GM20000 (cell line): ENCODE measurements around the gene SEMA3B.
"Not testable (repeated sequence)": the region's sequence is repeated elsewhere in the genome, so short reads cannot be mapped to it uniquely, and the experiment has no call there.

ENCODE experiments used
- DNase-seq: peaks from one replicate; pipeline ENCODE4 v3.0.0; 2012; ENCODE audit warnings: low spot score
- TF ChIP-seq, protein P1 (sequence below): IDR thresholded peaks from 2 replicates; pipeline ENCODE4 v1.5.1; 2012; ENCODE audit warnings: mild to moderate bottlenecking, control low read depth; ENCODE audit errors: extremely low read depth, missing control alignments

SEMA3B gene

DNA sequence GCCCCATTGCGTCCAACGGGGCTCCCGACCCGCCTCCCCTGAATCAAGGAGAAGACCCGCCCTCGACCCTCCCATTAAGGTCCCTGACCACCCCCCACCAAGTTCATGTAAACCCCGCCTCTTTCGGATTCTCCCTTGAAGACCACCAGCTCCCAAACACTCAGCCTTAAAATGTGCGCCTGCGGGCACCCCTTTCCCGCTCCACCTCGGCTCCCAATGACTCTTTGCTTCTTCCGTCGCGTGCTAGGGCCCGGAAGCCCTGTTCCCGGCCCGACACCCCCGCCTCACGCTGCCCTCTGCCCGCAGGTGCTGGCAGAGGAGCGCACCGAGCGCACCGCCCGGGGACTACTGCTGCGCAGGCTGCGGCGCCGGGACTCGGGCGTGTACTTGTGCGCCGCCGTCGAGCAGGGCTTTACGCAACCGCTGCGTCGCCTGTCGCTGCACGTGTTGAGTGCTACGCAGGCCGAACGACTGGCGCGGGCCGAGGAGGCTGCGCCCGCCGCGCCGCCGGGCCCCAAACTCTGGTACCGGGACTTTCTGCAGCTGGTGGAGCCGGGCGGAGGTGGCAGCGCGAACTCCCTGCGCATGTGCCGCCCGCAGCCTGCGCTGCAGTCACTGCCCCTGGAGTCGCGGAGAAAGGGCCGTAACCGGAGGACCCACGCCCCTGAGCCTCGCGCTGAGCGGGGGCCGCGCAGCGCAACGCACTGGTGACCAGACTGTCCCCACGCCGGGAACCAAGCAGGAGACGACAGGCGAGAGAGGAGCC is 7.2 kb downstream of the SEMA3B start:
- peak; percentile 25 for DNase-seq
- TF ChIP-seq, protein P1, sequence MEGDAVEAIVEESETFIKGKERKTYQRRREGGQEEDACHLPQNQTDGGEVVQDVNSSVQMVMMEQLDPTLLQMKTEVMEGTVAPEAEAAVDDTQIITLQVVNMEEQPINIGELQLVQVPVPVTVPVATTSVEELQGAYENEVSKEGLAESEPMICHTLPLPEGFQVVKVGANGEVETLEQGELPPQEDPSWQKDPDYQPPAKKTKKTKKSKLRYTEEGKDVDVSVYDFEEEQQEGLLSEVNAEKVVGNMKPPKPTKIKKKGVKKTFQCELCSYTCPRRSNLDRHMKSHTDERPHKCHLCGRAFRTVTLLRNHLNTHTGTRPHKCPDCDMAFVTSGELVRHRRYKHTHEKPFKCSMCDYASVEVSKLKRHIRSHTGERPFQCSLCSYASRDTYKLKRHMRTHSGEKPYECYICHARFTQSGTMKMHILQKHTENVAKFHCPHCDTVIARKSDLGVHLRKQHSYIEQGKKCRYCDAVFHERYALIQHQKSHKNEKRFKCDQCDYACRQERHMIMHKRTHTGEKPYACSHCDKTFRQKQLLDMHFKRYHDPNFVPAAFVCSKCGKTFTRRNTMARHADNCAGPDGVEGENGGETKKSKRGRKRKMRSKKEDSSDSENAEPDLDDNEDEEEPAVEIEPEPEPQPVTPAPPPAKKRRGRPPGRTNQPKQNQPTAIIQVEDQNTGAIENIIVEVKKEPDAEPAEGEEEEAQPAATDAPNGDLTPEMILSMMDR: no peak

DNA sequence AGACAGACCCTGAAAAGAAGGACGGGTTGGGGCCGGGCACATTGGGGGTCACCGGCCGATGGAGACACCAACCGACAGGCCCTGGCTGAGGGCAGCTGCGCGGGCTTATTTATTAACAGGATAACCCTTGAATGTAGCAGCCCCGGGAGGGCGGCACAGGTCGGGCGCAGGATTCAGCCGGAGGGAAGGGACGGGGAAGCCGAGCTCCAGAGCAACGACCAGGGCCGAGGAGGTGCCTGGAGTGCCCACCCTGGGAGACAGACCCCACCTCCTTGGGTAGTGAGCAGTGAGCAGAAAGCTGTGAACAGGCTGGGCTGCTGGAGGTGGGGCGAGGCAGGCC is 7.8 kb downstream of the SEMA3B start:
- TF ChIP-seq, protein P1: no peak
- no peak for DNase-seq

DNA sequence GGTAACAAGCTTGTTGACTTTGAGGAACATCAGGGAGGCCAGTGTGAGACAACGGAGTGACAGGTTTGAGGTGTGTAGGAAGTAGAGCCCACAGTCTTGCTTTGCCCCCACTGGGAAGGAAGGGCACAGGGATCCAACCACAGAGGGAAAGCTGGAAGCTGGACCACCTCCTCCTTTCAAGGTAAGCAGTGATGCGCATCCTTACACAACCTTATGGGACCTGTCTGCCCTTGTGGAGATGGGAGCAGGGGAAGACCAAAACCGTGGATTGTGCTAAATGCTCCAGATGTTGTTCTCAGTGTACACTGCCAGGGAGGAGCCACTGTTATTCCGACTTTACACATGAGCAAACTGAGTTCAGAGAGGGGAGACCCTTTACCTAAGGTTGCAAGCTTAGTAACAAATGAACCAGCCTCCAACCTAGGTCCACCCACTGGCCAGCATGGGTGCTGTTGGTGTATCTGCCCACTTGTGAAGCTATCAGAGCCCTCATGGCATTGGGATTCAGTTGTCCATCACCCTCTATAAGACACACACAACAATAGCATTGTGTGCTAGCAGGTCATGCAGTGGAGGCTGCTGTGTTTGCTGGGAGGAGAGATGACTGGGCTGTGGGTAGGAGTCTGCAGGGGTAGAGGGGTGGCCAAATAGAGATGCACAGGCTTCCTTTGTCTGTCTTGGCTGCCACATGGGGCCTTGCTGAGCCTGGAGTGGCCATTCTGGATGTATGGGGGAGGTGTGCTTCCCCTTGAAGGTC is 9.4 kb downstream of the SEMA3B start:
- TF ChIP-seq, protein P1: no peak
- no peak for DNase-seq

DNA sequence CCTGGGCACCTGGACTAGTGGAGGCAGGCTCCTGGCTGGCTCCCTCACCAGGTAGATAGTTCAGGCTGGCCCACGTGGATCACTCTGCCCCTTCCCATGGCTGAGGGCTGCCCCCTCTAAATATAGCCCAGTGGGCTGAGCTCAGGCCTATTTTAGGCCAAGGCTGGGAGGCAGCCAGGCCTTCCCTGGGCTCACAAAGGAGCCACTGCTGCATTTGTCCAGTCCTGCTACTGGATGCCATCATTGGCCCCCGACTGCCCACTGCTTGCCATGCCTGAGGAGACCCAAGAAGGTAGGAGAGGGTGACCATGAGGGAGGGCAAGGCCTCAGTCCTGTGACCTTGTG is 9.9 kb downstream of the SEMA3B start, which contains the start of gene LSMEM2:
LSMEM2 (plus strand) TSS at position 208 of the 345 bp plus-strand sequence; CDS start at position 235, 27 bp downstream.
- DNase-seq: no peak
- TF ChIP-seq, protein P1: no peak

DNA sequence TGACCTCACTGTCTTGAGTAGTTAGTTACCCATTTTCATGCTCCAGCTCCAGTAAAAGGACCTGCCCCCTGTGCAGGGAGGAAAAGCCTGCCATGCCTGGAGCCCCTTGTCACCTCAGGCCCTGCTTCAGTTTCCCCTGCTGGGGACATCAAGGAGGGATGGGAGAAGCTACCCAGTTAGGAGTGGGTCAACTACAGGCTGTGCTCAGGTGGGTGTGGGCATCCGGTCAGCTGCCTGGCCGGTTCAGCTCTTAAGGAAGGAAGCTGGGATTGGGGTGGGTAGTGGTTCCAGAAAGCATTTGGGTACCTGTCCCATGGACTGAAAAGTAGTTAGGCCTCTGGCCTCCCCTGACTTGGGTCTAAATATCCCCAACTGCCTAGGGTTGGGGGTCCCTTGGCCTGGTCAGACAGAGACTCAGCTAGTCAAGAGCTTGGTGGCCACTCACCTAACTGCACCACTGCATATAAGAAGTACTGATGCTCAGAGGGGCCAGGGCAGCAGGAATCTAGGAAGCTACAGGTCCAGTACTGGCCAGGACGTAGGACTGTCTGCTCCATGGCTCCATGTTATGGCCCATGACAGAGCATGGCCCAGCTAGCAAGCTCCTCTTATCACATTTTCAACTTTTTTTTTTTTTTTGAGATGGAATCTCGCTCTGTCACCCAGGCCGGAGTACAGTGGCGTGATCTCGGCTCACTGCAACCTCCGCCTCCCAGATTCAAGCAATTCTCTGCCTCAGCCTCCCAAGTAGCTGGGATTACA is 10.5 kb downstream of the SEMA3B start:
- TF ChIP-seq, protein P1: no peak
- DNase-seq: no peak

DNA sequence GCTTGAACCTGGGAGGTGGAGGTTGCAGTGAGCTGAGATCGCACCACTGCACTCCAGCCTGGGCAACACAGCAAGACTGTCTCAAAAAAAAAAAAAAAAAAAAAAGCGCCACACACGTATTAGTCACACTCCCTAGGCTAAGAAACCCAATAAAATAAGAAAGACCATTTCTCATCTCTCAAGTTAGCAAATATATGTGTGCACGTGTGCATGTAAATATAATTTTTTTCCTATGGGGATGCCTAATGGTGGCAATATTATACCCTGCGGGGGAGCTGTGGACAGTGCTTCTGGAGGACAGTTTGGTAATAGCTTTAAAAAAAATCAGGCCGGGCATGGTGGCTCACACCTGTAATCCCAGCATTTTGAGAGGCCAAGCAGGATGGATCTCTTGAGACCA is 15.2 kb downstream of the SEMA3B start:
- DNase-seq: not testable (repeated sequence)

DNA sequence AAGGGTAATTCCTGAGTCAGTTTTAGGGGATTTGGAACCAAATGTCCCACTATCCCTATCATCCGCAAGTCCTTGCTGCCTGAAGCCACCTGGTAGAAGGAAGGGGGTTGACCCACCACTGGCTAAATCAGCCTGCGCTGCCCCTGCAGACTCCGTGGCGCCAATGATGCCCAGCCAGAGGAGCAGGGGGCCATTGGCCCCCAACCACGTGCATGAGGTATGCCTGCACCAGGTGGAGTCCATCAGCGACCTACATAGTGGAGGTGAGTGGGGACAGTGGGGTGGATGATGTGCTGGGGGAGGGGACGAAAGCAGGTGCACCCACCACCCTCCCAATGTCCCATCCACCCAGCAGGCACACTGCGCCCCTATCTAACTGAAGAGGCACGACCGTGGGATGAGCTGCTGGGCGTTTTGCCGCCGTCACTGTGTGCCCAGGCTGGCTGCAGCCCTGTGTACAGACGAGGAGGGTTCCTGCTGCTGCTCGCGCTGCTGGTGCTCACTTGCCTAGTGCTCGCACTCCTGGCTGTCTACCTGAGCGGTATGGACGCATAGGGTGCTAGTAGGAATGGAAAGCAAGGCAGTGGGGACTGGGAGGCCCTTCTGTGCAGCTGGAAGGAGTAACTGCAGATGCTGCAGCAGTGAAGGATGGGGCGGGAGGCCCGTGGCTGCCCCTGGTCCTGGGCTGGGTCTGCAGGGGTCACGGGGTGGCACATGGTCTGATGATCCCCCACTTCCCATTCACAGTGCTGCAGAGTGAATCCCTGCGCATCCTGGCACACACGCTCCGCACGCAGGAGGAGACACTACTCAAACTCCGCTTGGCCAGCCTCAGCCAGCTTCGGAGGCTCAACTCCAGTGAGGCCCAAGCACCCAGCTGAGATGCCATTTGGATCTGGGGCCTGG is 17.6 kb downstream of the SEMA3B start:
- no peak for DNase-seq
- TF ChIP-seq, protein P1: no peak
